HepG2 (cell line): Measurements from ENCODE around the gene B4GALT1. TPM values are rescaled to one million over a fixed set of nuclear protein-coding genes. Genes with fewer than 3 reads are reported as not detected.

ENCODE experiments used
- ATAC-seq: fragments of 200-7000 bp; cut with Tn5 transposase; 3 replicates; pipeline ENCODE4 v1.9.1; 2020; ENCODE audit warnings: mild to moderate bottlenecking, moderate library complexity
- BruUV-seq: library from RNA; stranded (reverse); fragments of 400-500 nt; replicated peaks from 2 replicates; lab custom pipeline; 2021; lab: Mats Ljungman, UMichigan
- CTCF ChIA-PET: fragments of 300-600 bp; formaldehyde crosslinking; extraction: SDS; loops from one replicate; lab custom pipeline; 2021; ENCODE audit warnings: low total read pairs, inconsistent platforms, low intra/inter-chr PET ratio; lab: Yijun Ruan, JAX
- POLR2A ChIA-PET: fragments of 350-600 bp; sonication (Branson Sonifier 250); formaldehyde crosslinking; loops from one replicate; lab custom pipeline; 2020; ENCODE audit warnings: antibody characterized with exemption, inconsistent platforms; lab: Yijun Ruan, JAX
- DNase-seq: peaks from one replicate; pipeline ENCODE4 v3.0.0-alpha.2; 2015; ENCODE audit warnings: low spot score
- FAIRE-seq: peaks from 3 replicates; lab custom pipeline; 2011; peaks lifted over from hg19 to GRCh38; lab: Jason Lieb, UNC
- H2AFZ ChIP-seq: one replicate; pipeline ENCODE4 v1.6.1; 2011; ENCODE audit warnings: low read length, inconsistent platforms
- H3K27ac ChIP-seq: fragments of 300-600 bp; 3 replicates; pipeline ENCODE4 v1.8.0; 2011; ENCODE audit warnings: mixed run types, mild to moderate bottlenecking, mixed read lengths, low read length, inconsistent platforms; ENCODE audit not compliant: insufficient read depth; ENCODE audit errors: extremely low read length
- H3K27me3 ChIP-seq, 2 experiments: fragments of 200-600 bp in 1 of 2; 2 replicates in 1 of 2; 3 replicates in 1 of 2; pipeline versions ENCODE4 v1.6.0 to v1.8.0; 2011; ENCODE audit warnings: low read length in 2 of 2, mild to moderate bottlenecking in 2 of 2, moderate library complexity in 2 of 2, inconsistent platforms in 1 of 2; ENCODE audit not compliant: insufficient read depth in 2 of 2, control insufficient read depth in 1 of 2
- H3K36me3 ChIP-seq, 2 experiments: fragments of 200-600 bp in 1 of 2; replicated peaks in 1 of 2; 2 replicates in 1 of 2; 3 replicates in 1 of 2; pipeline versions ENCODE4 v1.5.1 to v1.8.0; 2011; ENCODE audit warnings: low read length in 2 of 2, inconsistent platforms in 1 of 2; ENCODE audit not compliant: insufficient read depth in 2 of 2, control insufficient read depth in 1 of 2
- H3K4me1 ChIP-seq: 2 replicates; pipeline ENCODE4 v1.5.1; 2012; ENCODE audit warnings: low read length, inconsistent platforms; ENCODE audit not compliant: insufficient read depth
- H3K4me2 ChIP-seq: 2 replicates; pipeline ENCODE4 v1.6.0; 2011; ENCODE audit warnings: low read depth, low read length, inconsistent platforms
- H3K4me3 ChIP-seq, 3 experiments: fragments of 200-600 bp in 1 of 3; sonication (generic), shearing (Covaris generic) in 1 of 3; replicated peaks in 1 of 3; 2 replicates each; pipeline ENCODE4 v1.5.1; 2011 to 2016; ENCODE audit warnings: low read length in 3 of 3, inconsistent platforms in 2 of 3, low read depth in 2 of 3, mild to moderate bottlenecking in 2 of 3, control low read depth in 1 of 3, mixed read lengths in 1 of 3; ENCODE audit not compliant: insufficient read depth in 1 of 3
- H3K79me2 ChIP-seq: one replicate; pipeline ENCODE4 v1.6.1; 2011; ENCODE audit warnings: low read length, inconsistent platforms; ENCODE audit not compliant: insufficient read depth
- H3K9ac ChIP-seq: 2 replicates; pipeline ENCODE4 v1.6.0; 2011; ENCODE audit warnings: mild to moderate bottlenecking, low read depth, low read length, inconsistent platforms; ENCODE audit not compliant: insufficient read depth
- H3K9me3 ChIP-seq: 2 replicates; pipeline ENCODE4 v1.5.1; 2012; ENCODE audit warnings: mild to moderate bottlenecking, low read length
- H4K20me1 ChIP-seq: 2 replicates; pipeline ENCODE4 v1.6.0; 2011; ENCODE audit warnings: inconsistent platforms, mild to moderate bottlenecking, low read length, moderate library complexity; ENCODE audit not compliant: insufficient read depth
- ATM ChIP-seq: fragments of 450-650 bp; IDR thresholded peaks from 2 replicates; pipeline ENCODE4 v1.7.1; 2017; ENCODE audit warnings: mild to moderate bottlenecking, borderline replicate concordance
- ETV6 ChIP-seq: sonication (generic); formaldehyde crosslinking; conservative IDR thresholded peaks from 2 replicates; pipeline ENCODE4 v1.4.0; 2020; ENCODE audit warnings: missing genetic modification reagents
- GFI1 ChIP-seq: sonication (generic); formaldehyde crosslinking; IDR thresholded peaks from 2 replicates; pipeline ENCODE4 v1.5.0; 2020; ENCODE audit warnings: missing genetic modification reagents, mild to moderate bottlenecking, borderline replicate concordance
- KLF11 ChIP-seq: IDR thresholded peaks from 2 replicates; pipeline ENCODE4 v1.6.1; 2016; ENCODE audit warnings: missing compliant biosample characterization
- NRL ChIP-seq: sonication (generic); formaldehyde crosslinking; IDR thresholded peaks from 2 replicates; pipeline ENCODE4 v1.5.0; 2020; ENCODE audit warnings: missing genetic modification reagents, mild to moderate bottlenecking, moderate library complexity, borderline replicate concordance
- PHB2 ChIP-seq: fragments of 450-650 bp; IDR thresholded peaks from 2 replicates; pipeline ENCODE4 v1.6.1; 2018; ENCODE audit not compliant: partially characterized antibody
- POLR2G ChIP-seq: fragments of 200-400 bp; formaldehyde crosslinking; IDR thresholded peaks from 2 replicates; pipeline ENCODE4 v1.6.1; 2018; ENCODE audit warnings: mild to moderate bottlenecking, low read depth, low read length, moderate library complexity
- RFXANK ChIP-seq: IDR thresholded peaks from 2 replicates; pipeline ENCODE4 v1.6.1; 2016
- ZBTB1 ChIP-seq: sonication (generic); formaldehyde crosslinking; IDR thresholded peaks from 2 replicates; pipeline ENCODE4 v1.4.0; 2020; ENCODE audit warnings: missing genetic modification reagents, borderline replicate concordance
- ZNF292 ChIP-seq: sonication (generic); formaldehyde crosslinking; IDR thresholded peaks from 2 replicates; pipeline ENCODE4 v1.8.1; 2022; ENCODE audit warnings: mild to moderate bottlenecking, low read depth, missing genetic modification reagents, borderline replicate concordance
- WGBS: methylation state at CpG from one replicate; pipeline ENCODE4 v1.1.6; 2017; ENCODE audit warnings: low lambda C conversion rate; 5-methylcytosine and 5-hydroxymethylcytosine counted together
- in situ Hi-C: cut with HindIII; loops from 2 replicates; pipeline ENCODE4 v1.10.0; 2017; ENCODE audit warnings: low pct_unique_long_range_greater_than_20kb; ENCODE audit not compliant: extremely low pct_ligation_motif_present
- intact Hi-C: fragments of 100-400 bp; cut with micrococcal nuclease; formaldehyde crosslinking; loops from one replicate; pipeline ENCODE4 v1.10.0; 2022; ENCODE audit not compliant: unreplicated experiment
- polyA plus RNA-seq, 8 experiments: library from polyadenylated mRNA; depleted of rRNA in 3 of 8; stranded (reverse) in 7 of 8; unstranded in 1 of 8; fragments of >200 nt; fragmentation: Illumina TruSeq in 4 of 8; extraction: Trizol in 4 of 8; gene quantifications; 2 replicates each; pipeline versions ENCODE4 v1.2.1 to v1.2.3, GENCODE V29; 2011 to 2016; ENCODE audit warnings: low read depth in 4 of 8, missing spikeins in 1 of 8, mixed read lengths in 1 of 8; ENCODE audit not compliant: insufficient read depth in 1 of 8
- total RNA-seq, 5 experiments: library from RNA; depleted of rRNA; stranded (reverse); fragments of >200 nt; fragmentation: Illumina TruSeq; extraction: Trizol; gene quantifications; 2 replicates each; pipeline ENCODE4 v1.2.3, GENCODE V29; 2016; ENCODE audit warnings: low read depth in 1 of 5
- TF ChIP-seq, protein P1 (sequence below): sonication (generic); formaldehyde crosslinking; IDR thresholded peaks from 2 replicates; pipeline ENCODE4 v1.4.0; 2020; ENCODE audit warnings: missing genetic modification reagents, borderline replicate concordance
- TF ChIP-seq, protein P2 (sequence below), 2 experiments: sonication (generic) in 1 of 2; formaldehyde crosslinking in 1 of 2; IDR thresholded peaks; 2 replicates each; pipeline versions ENCODE4 v1.4.0 to v1.6.1; 2016 to 2020; ENCODE audit warnings: borderline replicate concordance in 1 of 2, low read depth in 1 of 2, mild to moderate bottlenecking in 1 of 2, missing genetic modification reagents in 1 of 2

B4GALT1 gene
- total and polyA plus RNA-seq, 2 of the 13 experiments (the other 11 are each of a cell fraction or from before 2014, with no cell fraction given): 15.7 to 33.5 TPM

DNA sequence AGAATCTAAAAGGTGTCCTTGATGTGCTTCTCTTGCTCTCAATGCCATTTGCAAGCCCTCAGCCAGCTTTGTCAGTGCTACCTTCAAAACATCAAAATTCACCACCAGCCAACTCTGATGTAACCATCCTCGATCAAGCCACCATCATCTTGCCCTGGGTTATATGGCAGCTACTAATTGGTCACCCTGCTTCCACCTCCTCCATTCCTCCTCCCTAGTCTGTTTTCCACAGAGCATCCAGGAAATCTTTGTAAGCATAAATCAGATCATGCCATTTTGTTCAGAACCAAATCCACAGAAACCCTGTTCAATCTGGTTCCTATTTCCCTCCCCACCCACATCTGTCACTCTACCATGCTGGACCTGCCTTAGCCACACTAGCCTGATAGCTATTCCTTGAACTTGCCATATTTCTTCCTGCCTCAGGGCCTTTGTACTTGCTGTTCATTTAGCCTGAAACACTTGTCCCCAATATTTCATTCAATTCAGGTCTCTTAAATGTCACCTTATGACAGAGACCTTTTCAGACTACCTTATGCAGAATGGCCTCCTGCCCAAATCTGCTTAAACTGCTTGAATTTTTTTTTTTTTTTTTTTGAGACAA is 1.9 kb upstream of the B4GALT1 start:
- in situ Hi-C loops (no loop called here), intact Hi-C loops (loop anchor here (5.0 kb wide), 1 partner anchor 37 kb away; no protein-coding TSS in a partner anchor)
- Histone ChIP-seq H3K4me3 (no peak overlapping the region), H3K4me1 (peaks cover 72% of the 10 kb centered on the region), H3K9ac (no peak overlapping the region), H3K36me3 (no peaks in the 10 kb centered on the region), H3K4me2 (no peak overlapping the region), H3K9me3 (no peaks in the 10 kb centered on the region), H3K27me3 (no peaks in the 10 kb centered on the region; a peak in 1 of 5 replicates), H3K79me2 (peaks cover 25% of the 10 kb centered on the region), H4K20me1 (peaks cover 3% of the 10 kb centered on the region), H2AFZ (no peak overlapping the region), H3K27ac (no peak overlapping the region)
- ChIA-PET CTCF (no interaction called here), POLR2A (no interaction called here)
- WGBS: 89% methylated on average over 1 of the region's 1 CpG
- ATAC-seq (no peak), FAIRE-seq (no peak), DNase-seq (no peak)
- no TSS peak for BruUV-seq
- TF ChIP-seq ZBTB1: no peak
- TF ChIP-seq POLR2G: no peak
- TF ChIP-seq ATM: no peak
- no peak for TF ChIP-seq PHB2
- no peak for TF ChIP-seq GFI1 (CRISPR knock-in tag)
- no peak for TF ChIP-seq ZNF292 (CRISPR knock-in tag)
- TF ChIP-seq, protein P1, sequence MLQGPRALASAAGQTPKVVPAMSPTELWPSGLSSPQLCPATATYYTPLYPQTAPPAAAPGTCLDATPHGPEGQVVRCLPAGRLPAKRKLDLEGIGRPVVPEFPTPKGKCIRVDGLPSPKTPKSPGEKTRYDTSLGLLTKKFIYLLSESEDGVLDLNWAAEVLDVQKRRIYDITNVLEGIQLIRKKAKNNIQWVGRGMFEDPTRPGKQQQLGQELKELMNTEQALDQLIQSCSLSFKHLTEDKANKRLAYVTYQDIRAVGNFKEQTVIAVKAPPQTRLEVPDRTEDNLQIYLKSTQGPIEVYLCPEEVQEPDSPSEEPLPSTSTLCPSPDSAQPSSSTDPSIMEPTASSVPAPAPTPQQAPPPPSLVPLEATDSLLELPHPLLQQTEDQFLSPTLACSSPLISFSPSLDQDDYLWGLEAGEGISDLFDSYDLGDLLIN (CRISPR knock-in tag): no peak
- TF ChIP-seq RFXANK: no peak
- no peak for TF ChIP-seq KLF11 (CRISPR knock-in tag)
- TF ChIP-seq NRL (CRISPR knock-in tag): no peak
- no peak for TF ChIP-seq ETV6 (CRISPR knock-in tag)
- TF ChIP-seq, protein P2, sequence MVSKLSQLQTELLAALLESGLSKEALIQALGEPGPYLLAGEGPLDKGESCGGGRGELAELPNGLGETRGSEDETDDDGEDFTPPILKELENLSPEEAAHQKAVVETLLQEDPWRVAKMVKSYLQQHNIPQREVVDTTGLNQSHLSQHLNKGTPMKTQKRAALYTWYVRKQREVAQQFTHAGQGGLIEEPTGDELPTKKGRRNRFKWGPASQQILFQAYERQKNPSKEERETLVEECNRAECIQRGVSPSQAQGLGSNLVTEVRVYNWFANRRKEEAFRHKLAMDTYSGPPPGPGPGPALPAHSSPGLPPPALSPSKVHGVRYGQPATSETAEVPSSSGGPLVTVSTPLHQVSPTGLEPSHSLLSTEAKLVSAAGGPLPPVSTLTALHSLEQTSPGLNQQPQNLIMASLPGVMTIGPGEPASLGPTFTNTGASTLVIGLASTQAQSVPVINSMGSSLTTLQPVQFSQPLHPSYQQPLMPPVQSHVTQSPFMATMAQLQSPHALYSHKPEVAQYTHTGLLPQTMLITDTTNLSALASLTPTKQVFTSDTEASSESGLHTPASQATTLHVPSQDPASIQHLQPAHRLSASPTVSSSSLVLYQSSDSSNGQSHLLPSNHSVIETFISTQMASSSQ (IDR thresholded peaks at IDR 0.05; ENCODE audit: low read depth): no peak
- TF ChIP-seq, protein P2 (CRISPR knock-in tag; IDR thresholded peaks at IDR 0.05; ENCODE audit: borderline replicate concordance): no peak
